ENCODE results near the gene NRN1L. TPM values are rescaled to one million over a fixed set of nuclear protein-coding genes. Genes with fewer than 3 reads are reported as not detected.

NRN1L gene
- polyA plus RNA-seq, 4 donors, result 0.31 to 0.95 TPM; not detected in 2

- no peak for DNase-seq (ENCODE audit: low read depth in 4 of 4, low spot score in 3 of 4)
These were observed 31.4 kb downstream of the NRN1L start for GRCh38 chr16:67915831-67916723.

GRCh38 chr16:67917140-67917851 is 32.6 kb downstream of the NRN1L start:
- DNase-seq (ENCODE audit: low read depth in 4 of 4, low spot score in 3 of 4), result no peak

- no peak for DNase-seq (ENCODE audit: low read depth in 4 of 4, low spot score in 3 of 4)
These were observed 33.2 kb downstream of the NRN1L start for GRCh38 chr16:67917852-67918236.

GRCh38 chr16:67919622-67920221 is 35.0 kb downstream of the NRN1L start:
- no peak for DNase-seq (ENCODE audit: low read depth in 4 of 4, low spot score in 3 of 4)

- DNase-seq (ENCODE audit: low read depth in 4 of 4, low spot score in 3 of 4), result no peak
These were observed 37.5 kb downstream of the NRN1L start for GRCh38 chr16:67922221-67922620.

GRCh38 chr16:67922740-67923139 is 38.1 kb downstream of the NRN1L start:
- no peak for DNase-seq (ENCODE audit: low read depth in 4 of 4, low spot score in 3 of 4)

GRCh38 chr16:67923414-67924116 is 38.9 kb downstream of the NRN1L start:
- DNase-seq (ENCODE audit: low read depth in 4 of 4, low spot score in 3 of 4), result no peak

GRCh38 chr16:67924140-67924906 is 39.6 kb downstream of the NRN1L start:
- DNase-seq (ENCODE audit: low read depth in 4 of 4, low spot score in 3 of 4), result no peak

- DNase-seq (ENCODE audit: low read depth in 4 of 4, low spot score in 3 of 4), result no peak
These were observed 41.6 kb downstream of the NRN1L start for GRCh38 chr16:67926181-67926750.

GRCh38 chr16:67927131-67927941 is 42.7 kb downstream of the NRN1L start:
- no peak for DNase-seq (ENCODE audit: low read depth in 4 of 4, low spot score in 3 of 4)

GRCh38 chr16:67928147-67928546 is 43.5 kb downstream of the NRN1L start:
- DNase-seq (ENCODE audit: low read depth in 4 of 4, low spot score in 3 of 4), result no peak

- DNase-seq (ENCODE audit: low read depth in 4 of 4, low spot score in 3 of 4), result peak in 2 of 4 donors; percentile 31 to 48
These were observed 44.1 kb downstream of the NRN1L start for GRCh38 chr16:67928561-67929364.

- DNase-seq (ENCODE audit: low read depth in 4 of 4, low spot score in 3 of 4), result no peak
These were observed 45.5 kb downstream of the NRN1L start for GRCh38 chr16:67930191-67930590.

- no peak for DNase-seq (ENCODE audit: low read depth in 4 of 4, low spot score in 3 of 4)
These were observed 46.1 kb downstream of the NRN1L start for GRCh38 chr16:67930678-67931211.

GRCh38 chr16:67931712-67932461 is 47.2 kb downstream of the NRN1L start, which contains the start of gene CTRL:
CTRL (minus strand) TSS chr16:67931862; CDS start chr16:67931852, 10 bp downstream.
- DNase-seq (ENCODE audit: low read depth in 4 of 4, low spot score in 3 of 4), result no peak

- no peak for DNase-seq (ENCODE audit: low read depth in 4 of 4, low spot score in 3 of 4)
These were observed 47.8 kb downstream of the NRN1L start for GRCh38 chr16:67932462-67932840.

GRCh38 chr16:67933805-67934204 is 49.1 kb downstream of the NRN1L start:
- DNase-seq (ENCODE audit: low read depth in 4 of 4, low spot score in 3 of 4), result no peak

All from right renal pelvis (tissue), 4 donors.